Measurements from ENCODE around the gene ADCK1.
"Not testable (repeated sequence)": the region's sequence is repeated elsewhere in the genome, so short reads cannot be mapped to it uniquely, and the experiment has no call there.

ADCK1 gene

GRCh38 chr14:77903221-77903620 is 103.3 kb downstream of the ADCK1 start:
- DNase-seq (ENCODE audit: low spot score) = peak; percentile 59

GRCh38 chr14:77903937-77904617 is 104.2 kb downstream of the ADCK1 start:
- DNase-seq (ENCODE audit: low spot score) = peak; percentile 7

- DNase-seq (ENCODE audit: low spot score) = no peak
Measured at GRCh38 chr14:77906446-77906845, 106.5 kb downstream of the ADCK1 start.

- no peak for DNase-seq (ENCODE audit: low spot score)
Measured at GRCh38 chr14:77908847-77909246, 108.9 kb downstream of the ADCK1 start.

- DNase-seq (ENCODE audit: low spot score) = no peak
Measured at GRCh38 chr14:77909911-77910310, 110.0 kb downstream of the ADCK1 start.

DNA sequence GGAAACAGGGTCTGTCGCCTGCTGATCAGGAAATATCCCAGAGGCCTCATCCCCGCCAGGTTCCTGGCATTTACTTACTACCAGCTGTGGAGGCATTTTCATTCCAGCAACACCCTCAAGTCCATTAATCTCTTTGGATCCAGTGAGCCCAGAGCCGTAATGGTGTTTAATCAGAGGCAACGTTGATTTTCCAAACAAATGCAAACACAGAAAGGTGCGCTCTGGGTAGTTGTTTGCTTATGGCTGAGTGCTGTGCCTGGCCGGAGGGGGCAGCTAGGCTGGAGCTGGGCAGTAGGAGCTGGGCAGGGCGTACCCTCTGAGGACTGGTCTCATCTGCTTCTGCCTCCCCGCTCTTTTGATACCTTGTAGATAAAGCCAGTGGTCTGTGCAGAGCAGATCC is 110.6 kb downstream of the ADCK1 start:
- DNase-seq (ENCODE audit: low spot score) = no peak

- no peak for DNase-seq (ENCODE audit: low spot score)
Measured at GRCh38 chr14:77911356-77911755, 111.4 kb downstream of the ADCK1 start.

GRCh38 chr14:77912754-77913556 is 113.0 kb downstream of the ADCK1 start:
- DNase-seq (ENCODE audit: low spot score) = no peak

GRCh38 chr14:77914073-77914721 is 114.3 kb downstream of the ADCK1 start:
- no peak for DNase-seq (ENCODE audit: low spot score)

DNA sequence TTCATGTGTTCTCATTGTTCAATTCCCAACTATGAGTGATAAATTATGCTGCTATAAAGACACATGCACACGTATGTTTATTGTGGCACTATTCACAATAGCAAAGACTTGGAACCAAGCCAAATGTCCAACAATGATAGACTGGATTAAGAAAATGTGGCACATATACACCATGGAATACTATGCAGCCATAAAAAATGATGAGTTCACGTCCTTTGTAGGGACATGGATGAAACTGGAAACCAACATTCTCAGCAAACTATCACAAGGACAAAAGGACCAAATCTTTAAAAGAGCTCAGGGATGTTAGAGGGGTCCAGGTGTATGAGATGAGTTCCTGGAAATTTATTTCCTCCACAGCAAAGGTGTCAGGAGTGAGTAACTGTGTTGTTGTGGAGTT is 115.5 kb downstream of the ADCK1 start:
- not testable (repeated sequence) for DNase-seq (ENCODE audit: low spot score)

DNA sequence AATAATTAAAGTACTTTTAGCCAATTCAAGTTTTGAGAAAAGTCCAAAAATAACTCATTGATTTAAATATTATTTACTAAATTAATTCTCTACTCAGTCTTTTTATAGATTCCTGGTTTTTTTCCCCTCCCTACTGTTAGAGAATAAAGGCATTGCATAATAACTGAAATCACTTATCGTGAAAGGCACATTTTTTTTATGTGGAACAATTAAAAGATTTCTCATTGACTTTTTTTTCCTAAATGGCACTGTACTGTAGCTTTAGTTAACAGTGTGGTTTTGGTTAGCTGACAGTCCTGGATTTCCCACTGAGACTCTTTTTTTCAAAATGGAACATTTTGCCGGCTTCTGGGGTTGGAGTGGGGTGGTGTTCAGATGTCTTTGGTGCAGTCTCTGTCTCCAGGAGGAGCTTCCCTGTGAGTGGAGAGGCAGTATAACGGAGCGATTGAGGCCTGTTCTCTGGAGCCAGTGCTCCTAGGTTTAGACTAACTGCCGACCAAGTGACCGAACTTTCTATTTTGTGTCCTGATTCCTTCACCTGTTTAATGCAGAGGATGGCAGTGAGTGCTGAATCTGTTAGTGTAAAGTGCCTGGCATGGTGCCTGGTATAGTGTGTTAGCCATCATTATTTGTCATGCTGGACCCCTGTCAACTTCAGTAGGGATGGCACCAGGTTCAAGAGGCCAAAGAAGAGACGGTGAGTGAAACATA is 117.7 kb downstream of the ADCK1 start:
- DNase-seq (ENCODE audit: low spot score) = no peak

DNA sequence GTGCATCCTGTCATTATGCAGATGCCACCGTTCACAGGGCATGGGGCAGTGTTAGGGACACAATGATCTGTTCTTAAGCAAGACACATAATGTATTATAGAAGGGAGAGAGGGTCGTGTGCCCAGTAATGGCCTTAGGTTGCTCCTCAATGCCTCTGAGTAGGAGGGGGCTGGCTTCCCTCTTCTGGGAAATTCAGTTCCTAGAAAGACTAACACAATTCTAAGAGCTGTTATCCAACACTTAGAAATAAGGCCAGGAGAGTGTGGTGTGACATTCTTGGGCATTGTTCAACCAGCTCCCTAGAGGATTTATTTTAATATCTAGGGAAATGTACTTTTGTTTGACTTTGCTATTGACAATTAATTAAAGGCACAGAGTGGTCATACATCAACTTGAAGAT is 118.5 kb downstream of the ADCK1 start:
- DNase-seq (ENCODE audit: low spot score) = no peak

DNA sequence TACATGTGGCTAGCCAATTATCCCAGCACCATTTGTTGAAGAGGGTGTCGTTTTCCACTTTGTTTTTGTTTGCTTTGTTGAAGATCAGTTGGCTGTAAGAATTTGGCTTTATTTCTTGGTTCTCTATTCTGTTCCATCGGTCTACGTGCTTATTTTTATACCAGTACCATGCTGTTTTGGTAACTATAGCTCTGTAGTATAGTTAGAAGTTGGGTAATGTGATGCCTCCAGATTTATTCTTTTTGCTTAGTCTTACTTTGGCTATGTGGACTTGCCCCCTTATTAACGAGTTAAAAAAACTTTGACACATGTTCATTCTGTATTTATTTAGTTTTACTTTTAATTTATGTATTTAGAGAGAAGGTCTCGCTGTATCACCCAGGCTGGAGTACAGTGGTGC is 120.4 kb downstream of the ADCK1 start:
- no peak for DNase-seq (ENCODE audit: low spot score)

DNA sequence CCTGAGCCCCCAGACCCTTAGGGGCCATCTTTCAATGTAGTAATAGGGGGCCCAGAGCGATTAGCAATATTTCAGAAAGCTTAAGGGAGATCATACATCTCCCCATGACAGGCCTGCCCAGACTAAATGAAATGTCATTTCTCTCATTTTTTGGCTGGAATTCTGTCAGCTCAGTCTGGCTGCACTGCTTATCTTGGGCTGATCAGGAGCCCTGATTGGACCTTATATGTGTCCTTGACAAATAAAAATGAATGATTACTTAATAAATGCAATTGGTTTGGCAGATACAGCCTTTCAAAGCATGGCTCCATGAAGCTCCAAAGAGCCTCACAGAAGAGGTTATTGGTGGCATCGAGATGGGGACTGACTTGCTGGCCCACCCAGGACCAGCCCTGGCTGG is 121.9 kb downstream of the ADCK1 start:
- DNase-seq (ENCODE audit: low spot score) = no peak

DNA sequence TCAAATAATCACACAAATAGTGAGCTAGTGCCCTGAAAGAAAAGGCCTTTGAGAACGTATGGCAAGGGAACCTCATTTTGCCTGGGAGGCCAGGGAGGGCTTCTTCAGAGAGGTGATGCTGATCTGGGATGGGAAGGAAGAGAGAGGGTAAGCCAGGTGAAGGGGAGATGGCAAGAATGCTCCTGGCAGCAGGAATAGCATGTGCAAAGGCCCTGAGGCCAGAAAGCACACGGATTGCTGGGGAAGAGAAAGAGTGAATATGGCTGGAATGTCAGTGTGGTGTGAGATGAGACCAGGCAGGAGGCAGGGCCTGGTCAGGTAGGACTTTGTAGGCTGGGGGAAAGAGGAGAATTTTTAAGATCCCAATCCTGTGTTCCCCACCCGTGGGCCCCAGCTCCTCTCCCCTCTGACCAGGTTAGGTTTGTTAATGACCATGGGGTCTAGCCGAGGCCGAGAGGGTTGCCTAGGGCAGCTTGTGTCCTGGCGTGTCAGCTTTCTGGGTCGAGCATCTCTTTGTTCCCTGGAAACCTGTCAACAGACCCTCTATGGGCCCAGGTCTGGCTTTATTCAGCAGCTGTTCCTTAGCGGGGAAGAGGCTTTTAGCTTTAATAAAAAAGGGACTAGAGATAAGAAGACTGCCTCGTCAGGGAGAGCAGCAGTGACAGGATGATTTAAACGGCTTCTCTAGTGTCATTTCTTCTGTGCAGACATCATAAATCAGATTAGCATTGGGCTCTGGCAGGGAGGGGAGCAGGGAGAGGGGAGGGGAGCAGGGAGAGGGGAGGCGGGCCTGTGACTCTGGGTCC is 123.4 kb downstream of the ADCK1 start:
- no peak for DNase-seq (ENCODE audit: low spot score)

GRCh38 chr14:77924141-77924948 is 124.4 kb downstream of the ADCK1 start:
- no peak for DNase-seq (ENCODE audit: low spot score)

GRCh38 chr14:77926942-77927341 is 127.0 kb downstream of the ADCK1 start:
- DNase-seq (ENCODE audit: low spot score) = no peak

DNA sequence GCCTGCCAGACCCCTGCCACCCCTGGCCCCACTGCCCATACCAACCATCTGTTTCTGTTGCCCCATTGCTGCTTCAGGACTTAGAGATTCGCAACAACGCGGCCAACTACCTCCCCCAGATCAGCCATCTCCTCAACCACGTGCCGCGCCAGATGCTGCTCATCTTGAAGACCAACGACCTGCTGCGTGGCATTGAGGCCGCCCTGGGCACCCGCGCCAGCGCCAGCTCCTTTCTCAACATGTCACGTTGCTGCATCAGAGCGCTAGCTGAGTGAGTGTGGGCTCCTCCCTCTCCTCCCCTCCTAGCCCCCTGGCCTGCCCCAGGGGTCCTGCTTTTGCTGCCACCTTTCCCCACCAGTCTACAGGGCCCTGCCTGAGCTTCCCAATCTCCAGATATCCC is 131.5 kb downstream of the ADCK1 start:
- no peak for DNase-seq (ENCODE audit: low spot score)

GRCh38 chr14:77936138-77936639 is 136.3 kb downstream of the ADCK1 start:
- no peak for DNase-seq (ENCODE audit: low spot score)

DNA sequence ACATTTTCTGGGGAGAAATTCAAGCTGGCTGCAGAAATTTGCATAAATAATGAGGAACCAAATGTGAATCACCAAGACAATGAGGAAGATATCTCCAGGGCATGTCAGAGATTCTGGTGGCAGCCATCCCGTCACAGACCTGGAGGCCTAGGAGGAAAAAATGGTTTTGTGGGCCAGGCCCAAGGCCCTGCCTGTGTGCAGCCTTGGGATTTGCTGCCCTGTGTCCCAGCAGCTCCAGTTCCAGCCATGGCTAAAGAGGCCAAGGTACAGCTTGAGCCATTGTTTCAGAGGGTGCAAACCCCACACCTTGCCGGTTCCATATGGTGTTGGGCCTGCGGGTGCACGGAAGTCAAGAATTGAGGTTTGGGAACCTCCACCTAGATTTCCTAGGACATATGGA is 147.5 kb downstream of the ADCK1 start:
- DNase-seq (ENCODE audit: low spot score) = no peak

Data from AG08395 (cell line).